Bronchial epithelial cell (primary cell): ENCODE results near the gene WHRN. TPM values are rescaled to one million over a fixed set of nuclear protein-coding genes. Genes with fewer than 3 reads are reported as not detected.

Experiments
- DNase-seq: peaks from one replicate; pipeline ENCODE4 v3.0.0-alpha.2; 2010; ENCODE audit warnings: low read depth
- FAIRE-seq: peaks from 2 replicates; lab custom pipeline; 2011; peaks lifted over from hg19 to GRCh38; lab: Jason Lieb, UNC
- H3K27me3 ChIP-seq: 2 replicates; pipeline ENCODE4 v1.5.1; 2011; ENCODE audit warnings: low read length; ENCODE audit not compliant: control insufficient read depth, insufficient read depth
- H3K36me3 ChIP-seq: 2 replicates; pipeline ENCODE4 v1.5.1; 2011; ENCODE audit warnings: low read length; ENCODE audit not compliant: control insufficient read depth, insufficient read depth
- H3K4me3 ChIP-seq: 2 replicates; pipeline ENCODE4 v1.5.1; 2011; ENCODE audit warnings: mild to moderate bottlenecking, low read depth, low read length, control low read depth
- CTCF ChIP-seq: IDR thresholded peaks from 2 replicates; pipeline ENCODE4 v1.5.1; 2011; ENCODE audit warnings: mild to moderate bottlenecking, moderate library complexity, low read length, control low read depth, inconsistent platforms; ENCODE audit not compliant: insufficient read depth, severe bottlenecking
- total RNA-seq: library from RNA; depleted of rRNA; stranded (reverse); fragments of >200 nt; gene quantifications from 2 replicates; pipeline ENCODE4 v1.2.1, GENCODE V29; 2014

Gene WHRN
- total RNA-seq, 1 donor from 2014 or later: 0.53 TPM

- TF ChIP-seq CTCF: no peak
Observed at GRCh38 chr9:114471157-114471556, 34.1 kb downstream of the WHRN start.

GRCh38 chr9:114470581-114470980 lies 34.7 kb downstream of the WHRN start:
- FAIRE-seq (no peak), DNase-seq (no peak)
- no peak for TF ChIP-seq CTCF
- Histone ChIP-seq H3K36me3 (no peaks in the 10 kb centered on the region), H3K27me3 (no peaks in the 10 kb centered on the region), H3K4me3 (no peak overlapping the region)

More at GRCh38 chr9:114471157-114471556, 34.1 kb downstream of the WHRN start:
- H3K27me3 ChIP-seq: no peaks in the 10 kb centered on the region
- H3K4me3 ChIP-seq: no peak overlapping the region
- FAIRE-seq (no peak), DNase-seq (no peak)
- H3K36me3 ChIP-seq: no peaks in the 10 kb centered on the region

GRCh38 chr9:114470121-114470520 lies 35.2 kb downstream of the WHRN start:
- Histone ChIP-seq H3K27me3 (no peaks in the 10 kb centered on the region), H3K36me3 (no peaks in the 10 kb centered on the region), H3K4me3 (no peak overlapping the region)
- FAIRE-seq (peak; percentile 7), DNase-seq (no peak)
- no peak for TF ChIP-seq CTCF

DNA sequence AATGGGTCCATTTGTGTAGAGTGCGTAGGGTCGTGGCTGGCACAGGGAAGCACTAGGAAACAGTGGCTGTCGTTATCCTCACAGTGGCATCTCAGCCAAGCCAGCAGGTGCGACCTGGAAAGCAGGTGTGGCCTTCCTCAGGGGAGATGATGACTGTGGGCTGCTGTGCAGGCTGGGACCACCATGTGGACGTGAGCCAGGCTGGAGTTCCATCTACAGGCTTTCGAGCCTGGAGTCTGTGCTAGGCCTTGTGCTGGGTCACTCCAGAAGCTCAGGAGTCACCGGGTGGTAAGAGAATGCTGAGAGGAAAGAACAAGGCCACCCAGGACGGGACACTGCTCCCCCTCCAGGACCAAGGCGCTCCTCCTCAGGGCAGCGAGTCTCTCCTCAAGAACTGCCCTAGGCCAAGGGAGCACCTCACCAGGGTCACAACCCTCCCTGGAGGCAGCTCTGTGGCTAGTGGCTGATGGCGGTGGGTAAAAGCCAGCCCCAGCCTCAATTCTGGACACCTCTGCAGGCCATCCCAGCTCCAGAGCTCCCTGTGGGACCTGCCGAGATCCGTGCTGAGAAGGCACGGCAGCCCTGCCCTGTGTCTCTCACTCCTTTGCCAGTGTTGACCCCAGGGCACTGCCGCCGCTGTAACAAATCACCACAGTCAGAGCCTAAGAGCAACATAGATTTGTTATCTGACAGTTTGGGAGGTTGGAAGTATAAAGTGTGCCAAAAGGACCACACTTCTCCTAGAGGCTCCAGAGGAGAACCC lies 36.0 kb downstream of the WHRN start:
- H3K27me3 ChIP-seq: no peaks in the 10 kb centered on the region
- no peak for TF ChIP-seq CTCF
- H3K4me3 ChIP-seq: no peak overlapping the region
- FAIRE-seq: no peak
- H3K36me3 ChIP-seq: no peaks in the 10 kb centered on the region
- no peak for DNase-seq

DNA sequence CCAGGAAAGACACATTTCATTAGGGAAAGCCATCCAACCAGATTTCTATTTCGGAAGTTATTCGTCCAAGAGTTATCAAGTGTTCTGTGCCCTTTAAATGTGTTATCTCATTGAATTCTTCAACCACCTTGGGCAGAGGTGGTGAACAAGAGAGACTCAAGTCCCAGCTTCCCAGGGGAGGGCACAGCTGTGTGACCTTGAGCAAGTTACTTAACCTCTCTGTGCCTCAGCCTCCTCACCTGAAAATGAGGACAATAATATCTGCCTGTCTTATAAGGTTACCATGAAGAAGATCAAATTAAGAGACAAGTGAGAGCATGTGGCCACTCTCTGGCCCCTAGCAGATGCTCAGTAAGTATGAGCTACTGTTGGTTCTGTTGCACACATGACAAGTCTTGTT lies 37.4 kb downstream of the WHRN start:
- Histone ChIP-seq H3K27me3 (no peaks in the 10 kb centered on the region), H3K4me3 (no peak overlapping the region), H3K36me3 (no peaks in the 10 kb centered on the region)
- DNase-seq (no peak), FAIRE-seq (no peak)
- TF ChIP-seq CTCF: no peak
